Cardiac fibroblast (primary cell): ENCODE data around the gene JMJD4.

Source experiments
- DNase-seq, 2 donors: peaks; one replicate each; pipeline versions ENCODE4 v3.0.0 to v3.0.0-alpha.2; 2010; ENCODE audit warnings: low read depth in 2 of 2
- H3K4me3 ChIP-seq, 2 donors: replicated peaks in 1 of 2; 1 replicate in 1 of 2; 2 replicates in 1 of 2; pipeline ENCODE4 v1.5.1; 2011; ENCODE audit warnings: low read depth in 2 of 2, low read length in 2 of 2, mild to moderate bottlenecking in 2 of 2, moderate library complexity in 1 of 2
- TF ChIP-seq, protein P1 (sequence below): IDR thresholded peaks from one replicate; pipeline ENCODE4 v1.5.1; 2011; ENCODE audit warnings: low read depth, mild to moderate bottlenecking, low read length, inconsistent platforms

JMJD4 gene

DNA sequence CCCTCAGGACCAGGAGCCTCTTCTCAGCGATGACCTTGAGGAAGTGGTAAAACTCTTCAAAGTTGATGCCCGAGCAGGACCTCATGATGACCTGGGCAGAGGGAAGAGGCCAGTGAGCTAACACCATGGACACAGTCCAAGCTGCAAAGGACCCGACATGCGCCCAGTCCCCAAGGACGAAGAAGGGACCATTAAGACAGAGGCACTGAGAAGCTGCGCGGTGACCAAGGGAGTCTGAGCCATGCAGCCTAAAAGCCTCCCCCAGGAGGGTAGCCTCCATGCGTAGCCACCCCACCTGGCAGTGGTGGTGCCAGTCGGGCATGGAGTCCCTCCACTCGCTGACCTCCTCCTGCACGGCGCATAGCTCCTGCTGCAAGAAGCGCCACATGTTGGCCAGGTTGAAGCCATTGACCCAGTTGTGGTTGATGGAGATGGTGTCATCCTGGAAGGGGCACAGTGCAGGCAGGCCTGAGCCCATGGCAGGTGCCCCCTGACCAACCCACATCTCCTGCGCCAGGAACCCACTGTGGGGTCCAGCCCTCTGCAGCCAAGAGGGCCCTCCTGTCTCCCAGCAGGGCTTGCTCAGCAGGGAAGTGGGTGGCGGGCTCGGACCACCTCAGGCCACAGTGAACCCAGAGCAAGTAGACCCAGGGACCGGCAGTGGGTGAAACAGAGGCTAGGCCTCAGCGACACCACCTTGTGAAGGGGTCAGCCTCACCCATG lies 2.4 kb downstream of the JMJD4 start:
- no peak overlapping the region for H3K4me3 ChIP-seq
- TF ChIP-seq, protein P1, sequence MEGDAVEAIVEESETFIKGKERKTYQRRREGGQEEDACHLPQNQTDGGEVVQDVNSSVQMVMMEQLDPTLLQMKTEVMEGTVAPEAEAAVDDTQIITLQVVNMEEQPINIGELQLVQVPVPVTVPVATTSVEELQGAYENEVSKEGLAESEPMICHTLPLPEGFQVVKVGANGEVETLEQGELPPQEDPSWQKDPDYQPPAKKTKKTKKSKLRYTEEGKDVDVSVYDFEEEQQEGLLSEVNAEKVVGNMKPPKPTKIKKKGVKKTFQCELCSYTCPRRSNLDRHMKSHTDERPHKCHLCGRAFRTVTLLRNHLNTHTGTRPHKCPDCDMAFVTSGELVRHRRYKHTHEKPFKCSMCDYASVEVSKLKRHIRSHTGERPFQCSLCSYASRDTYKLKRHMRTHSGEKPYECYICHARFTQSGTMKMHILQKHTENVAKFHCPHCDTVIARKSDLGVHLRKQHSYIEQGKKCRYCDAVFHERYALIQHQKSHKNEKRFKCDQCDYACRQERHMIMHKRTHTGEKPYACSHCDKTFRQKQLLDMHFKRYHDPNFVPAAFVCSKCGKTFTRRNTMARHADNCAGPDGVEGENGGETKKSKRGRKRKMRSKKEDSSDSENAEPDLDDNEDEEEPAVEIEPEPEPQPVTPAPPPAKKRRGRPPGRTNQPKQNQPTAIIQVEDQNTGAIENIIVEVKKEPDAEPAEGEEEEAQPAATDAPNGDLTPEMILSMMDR: no peak
- no peak for DNase-seq

DNA sequence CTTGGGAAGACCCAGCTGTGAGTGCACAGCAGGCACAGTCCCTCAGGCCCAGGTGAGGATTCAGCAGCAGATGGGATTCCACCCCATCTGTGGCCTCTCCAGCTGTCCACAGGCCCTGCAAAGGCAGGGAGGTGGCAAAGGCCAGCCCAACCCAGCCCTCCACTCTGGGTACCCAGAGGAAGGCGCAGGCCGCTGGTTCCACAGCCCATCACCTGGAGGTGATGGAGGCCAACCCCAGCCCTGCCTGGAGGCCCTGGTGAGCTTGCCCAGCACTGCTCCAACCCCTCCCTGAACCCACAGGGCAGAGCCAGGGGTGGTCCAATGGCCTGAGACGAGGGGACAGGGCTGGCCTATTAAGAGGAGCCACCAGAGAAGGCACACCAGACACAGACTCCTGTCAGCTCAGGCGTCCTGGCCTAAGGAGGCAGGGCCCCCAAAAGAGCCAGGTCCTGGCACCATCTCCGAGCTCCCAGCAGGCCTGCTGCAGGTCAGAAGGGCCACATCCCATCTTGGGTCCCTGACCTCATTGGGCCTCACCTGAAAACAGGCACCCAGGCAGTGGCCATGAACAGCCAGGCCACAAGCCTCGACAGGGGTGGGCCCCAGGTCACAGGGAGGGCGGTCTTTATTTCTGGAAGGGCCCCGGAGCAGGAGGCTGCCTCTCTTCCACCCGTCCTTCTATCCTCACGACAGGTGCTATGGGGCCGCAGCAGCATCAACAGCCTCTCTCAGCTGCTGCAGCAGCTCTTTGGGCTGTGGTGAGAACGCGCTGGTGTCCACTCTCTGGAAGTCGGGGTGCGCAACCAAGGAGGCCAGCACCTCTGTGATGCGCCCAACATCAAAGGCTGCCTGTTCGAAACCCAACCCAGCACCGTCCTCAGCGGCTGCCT lies 3.2 kb downstream of the JMJD4 start:
- DNase-seq: no peak
- TF ChIP-seq, protein P1: no peak
- H3K4me3 ChIP-seq: no peak overlapping the region

DNA sequence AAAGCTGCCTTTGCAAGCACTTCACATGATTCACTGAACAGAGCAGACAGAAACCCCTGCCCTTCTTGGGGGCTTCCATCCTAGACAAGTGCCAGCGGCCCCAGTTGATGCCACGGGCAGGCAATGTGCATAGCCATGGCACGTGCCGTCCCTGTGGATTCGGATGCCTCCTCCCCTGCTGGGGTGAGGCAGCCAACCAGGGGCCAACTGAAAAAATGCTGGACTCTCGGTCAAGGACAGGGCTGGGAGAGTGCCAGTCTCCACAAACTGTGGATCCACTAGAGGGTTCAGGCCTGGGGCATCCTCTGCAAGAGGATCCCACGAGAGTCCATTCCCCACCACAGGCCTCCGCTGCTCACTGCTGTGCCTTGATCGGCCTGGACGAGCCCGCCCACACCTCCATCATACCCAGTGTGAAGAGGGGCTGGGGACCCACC lies 3.8 kb downstream of the JMJD4 start:
- no peak overlapping the region for H3K4me3 ChIP-seq
- no peak for DNase-seq
- TF ChIP-seq, protein P1: no peak

DNA sequence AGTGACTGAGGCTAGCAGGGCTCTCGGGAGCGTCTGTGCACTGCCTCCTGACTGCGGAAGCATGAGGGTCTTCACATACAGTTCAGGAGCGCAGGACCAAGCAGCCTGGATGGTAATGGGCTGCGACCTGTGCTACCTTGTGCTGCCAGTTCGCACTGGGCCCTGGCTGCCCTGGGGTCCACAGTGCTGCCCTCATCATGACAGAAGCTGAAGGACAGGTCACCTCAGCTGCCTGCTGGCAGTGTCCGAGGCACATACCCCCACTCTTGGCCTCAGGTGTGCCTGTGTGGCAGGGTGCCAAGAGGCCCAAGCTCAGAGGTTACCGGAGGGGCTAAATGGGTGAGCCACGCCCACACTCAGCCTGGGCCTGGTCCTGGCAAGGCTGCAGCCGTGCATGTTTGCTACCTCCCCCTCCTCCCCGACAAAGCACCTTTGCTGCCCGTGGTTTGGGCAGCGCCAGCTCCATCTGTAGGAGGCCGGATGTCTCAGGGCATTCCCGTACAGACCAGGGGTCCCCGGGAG lies 4.4 kb downstream of the JMJD4 start:
- TF ChIP-seq, protein P1: no peak
- no peak overlapping the region for H3K4me3 ChIP-seq
- no peak for DNase-seq

DNA sequence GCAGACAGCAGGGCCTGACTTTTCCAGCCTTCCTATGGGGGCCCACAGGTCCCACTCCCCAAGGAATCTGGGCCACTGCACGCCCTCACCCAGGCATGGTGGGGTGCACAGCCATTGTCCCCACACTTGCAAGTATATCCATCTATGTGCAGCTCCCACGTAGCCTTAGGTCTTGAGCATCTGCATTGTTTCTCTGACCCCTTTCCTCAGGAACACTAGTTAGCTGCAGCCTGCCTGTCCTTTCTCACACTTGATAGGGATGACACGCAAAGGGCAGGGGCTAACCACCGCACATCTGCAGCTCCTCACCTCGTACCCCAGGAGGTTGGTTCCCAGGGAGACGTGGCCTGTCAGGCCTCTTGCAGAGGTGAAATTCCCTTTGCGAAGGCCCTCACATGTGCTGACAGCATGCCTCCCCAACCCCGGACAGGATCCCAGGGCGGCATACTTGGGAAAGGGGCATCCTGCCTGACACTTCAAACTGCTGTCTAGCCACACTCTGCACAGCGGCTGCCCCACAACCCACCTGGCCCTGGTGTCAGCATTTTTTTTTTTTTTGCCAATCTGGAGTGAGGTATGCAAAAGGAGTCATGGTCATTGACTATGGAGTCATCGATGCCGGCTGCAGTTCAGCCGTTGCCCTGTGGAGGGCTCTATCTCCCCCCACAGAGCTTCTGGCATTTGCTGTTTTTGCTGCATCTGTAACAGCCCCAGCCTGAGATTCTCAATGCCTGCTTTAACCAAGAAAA lies 5.0 kb downstream of the JMJD4 start:
- no peak overlapping the region for H3K4me3 ChIP-seq

More for the DNA sequence above, 5.0 kb downstream of the JMJD4 start:
- TF ChIP-seq, protein P1: peak; percentile 89
- DNase-seq: peak; percentile 66 to 73
